BJ (cell line): ENCODE data around the gene TAF5. TPM values are rescaled to one million over a fixed set of nuclear protein-coding genes. Genes with fewer than 3 reads are reported as not detected.
"Not testable (repeated sequence)": the region's sequence is repeated elsewhere in the genome, so short reads cannot be mapped to it uniquely, and the experiment has no call there.

Experiments used
- CTCF ChIA-PET: fragments of 350-600 bp; formaldehyde crosslinking; extraction: SDS; loops from one replicate; lab custom pipeline; 2021; ENCODE audit warnings: antibody characterized with exemption, inconsistent platforms; lab: Yijun Ruan, JAX
- POLR2A ChIA-PET: fragments of 300-600 bp; sonication (Branson Sonifier 250); formaldehyde crosslinking; extraction: SDS; loops from one replicate; lab custom pipeline; 2021; ENCODE audit warnings: antibody characterized with exemption; lab: Charles Lee
- DNase-seq: peaks from one replicate; pipeline ENCODE4 v3.0.0-alpha.2; 2011; ENCODE audit warnings: low read depth
- H3K27me3 ChIP-seq: 2 replicates; pipeline ENCODE4 v1.6.0; 2011; ENCODE audit warnings: low read length; ENCODE audit not compliant: control insufficient read depth, insufficient read depth
- H3K36me3 ChIP-seq: 2 replicates; pipeline ENCODE4 v1.5.1; 2011; ENCODE audit warnings: low read length; ENCODE audit not compliant: control insufficient read depth, insufficient read depth
- H3K4me3 ChIP-seq: 2 replicates; pipeline ENCODE4 v1.5.1; 2011; ENCODE audit warnings: low read depth, mild to moderate bottlenecking, control low read depth, low read length
- polyA plus RNA-seq: library from polyadenylated mRNA; depleted of rRNA; stranded (reverse); fragments of >200 nt; gene quantifications from 2 replicates; pipeline ENCODE4 v1.2.3, GENCODE V29; 2011
- TF ChIP-seq, protein P1 (sequence below): IDR thresholded peaks from 2 replicates; pipeline ENCODE4 v1.5.1; 2011; ENCODE audit warnings: low read depth, mild to moderate bottlenecking, control low read depth, inconsistent platforms, low read length, moderate library complexity; ENCODE audit not compliant: insufficient read depth

TAF5 gene
- polyA plus RNA-seq, 1 experiment = 1.5 TPM

DNA sequence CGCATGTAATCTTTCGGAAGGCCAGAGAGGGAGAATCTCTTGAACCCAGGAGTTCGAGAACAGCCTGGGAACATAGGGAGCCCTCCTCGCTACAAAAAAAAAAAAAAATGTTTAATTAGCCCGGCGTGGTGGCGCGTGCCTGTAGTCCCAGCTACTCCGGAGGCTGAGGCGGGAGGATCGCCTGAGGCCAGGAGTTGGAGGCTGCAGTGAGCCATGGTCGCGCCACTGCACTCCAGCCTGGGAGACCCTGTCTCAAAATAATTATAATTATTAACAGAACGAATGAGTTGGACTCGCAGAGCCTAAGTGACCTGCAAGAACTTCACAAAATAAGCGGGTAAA is 17.6 kb upstream of the TAF5 start:
- ChIA-PET CTCF (interaction anchor here (2.0 kb wide), 1 partner anchor 16 kb away, joined by 12 read pairs; no protein-coding TSS in a partner anchor), POLR2A (no interaction called here)
- Histone ChIP-seq H3K27me3 (no peaks in the 10 kb centered on the region), H3K4me3 (peak overlapping the region; percentile 74), H3K36me3 (peaks cover 2% of the 10 kb centered on the region)
- no peak for DNase-seq
- TF ChIP-seq, protein P1, sequence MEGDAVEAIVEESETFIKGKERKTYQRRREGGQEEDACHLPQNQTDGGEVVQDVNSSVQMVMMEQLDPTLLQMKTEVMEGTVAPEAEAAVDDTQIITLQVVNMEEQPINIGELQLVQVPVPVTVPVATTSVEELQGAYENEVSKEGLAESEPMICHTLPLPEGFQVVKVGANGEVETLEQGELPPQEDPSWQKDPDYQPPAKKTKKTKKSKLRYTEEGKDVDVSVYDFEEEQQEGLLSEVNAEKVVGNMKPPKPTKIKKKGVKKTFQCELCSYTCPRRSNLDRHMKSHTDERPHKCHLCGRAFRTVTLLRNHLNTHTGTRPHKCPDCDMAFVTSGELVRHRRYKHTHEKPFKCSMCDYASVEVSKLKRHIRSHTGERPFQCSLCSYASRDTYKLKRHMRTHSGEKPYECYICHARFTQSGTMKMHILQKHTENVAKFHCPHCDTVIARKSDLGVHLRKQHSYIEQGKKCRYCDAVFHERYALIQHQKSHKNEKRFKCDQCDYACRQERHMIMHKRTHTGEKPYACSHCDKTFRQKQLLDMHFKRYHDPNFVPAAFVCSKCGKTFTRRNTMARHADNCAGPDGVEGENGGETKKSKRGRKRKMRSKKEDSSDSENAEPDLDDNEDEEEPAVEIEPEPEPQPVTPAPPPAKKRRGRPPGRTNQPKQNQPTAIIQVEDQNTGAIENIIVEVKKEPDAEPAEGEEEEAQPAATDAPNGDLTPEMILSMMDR = no peak

DNA sequence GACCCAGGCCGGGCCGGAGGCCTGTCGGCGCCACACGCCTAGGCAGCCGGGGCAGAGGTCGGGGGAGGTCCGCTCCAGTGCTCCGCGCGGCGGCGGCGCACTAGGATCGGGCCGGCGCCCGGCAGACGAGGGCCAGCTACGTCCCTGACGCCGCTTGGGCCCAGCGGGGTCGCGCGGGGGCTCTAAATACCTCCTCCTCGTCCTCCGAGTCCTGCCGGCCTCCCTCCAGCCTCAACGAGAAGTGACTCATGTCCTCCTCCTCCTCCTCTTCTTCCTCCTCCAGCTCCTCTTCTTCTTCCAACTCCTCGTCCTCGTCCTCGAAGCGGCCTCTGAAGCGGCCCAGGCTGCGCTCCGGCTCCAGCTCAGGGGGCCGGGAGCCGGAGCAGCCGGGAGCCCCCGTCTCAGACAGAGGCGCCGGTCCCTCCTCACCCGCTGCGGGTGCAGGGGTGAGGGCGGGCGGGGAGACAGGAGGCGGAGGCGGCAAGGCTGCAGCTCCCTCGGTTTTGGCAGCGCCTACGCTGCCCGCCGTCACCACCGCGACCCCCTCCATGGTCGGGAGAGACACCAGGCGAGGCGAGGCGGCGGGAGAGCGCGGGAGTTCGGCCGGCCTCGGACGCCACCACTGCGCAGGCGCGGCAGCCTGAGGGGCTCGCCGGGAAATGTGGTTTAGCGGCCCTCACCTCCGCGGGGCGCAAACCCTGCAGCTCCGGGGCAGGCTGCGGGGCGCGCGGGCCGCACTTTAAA is 17.1 kb upstream of the TAF5 start, which contains the start of gene PCGF6:
PCGF6 (minus strand) TSS at position 624 of the 744 bp plus-strand sequence; CDS start at position 550, 74 bp downstream.
- no peaks in the 10 kb centered on the region for H3K27me3 ChIP-seq
- no peak for DNase-seq
- no peaks in the 10 kb centered on the region for H3K36me3 ChIP-seq
- CTCF ChIA-PET = interaction anchor here (0.9 to 2.0 kb wide), 2 partner anchors 17 to 138 kb away, joined by 4 to 12 read pairs; no protein-coding TSS in a partner anchor
- H3K4me3 ChIP-seq = peak within 1 kb of the TSS; percentile 74
- TF ChIP-seq, protein P1 = peak; percentile 19; the same call in 1 of the 2 replicates
- POLR2A ChIA-PET = interaction anchor here (0.5 kb wide), 1 partner anchor 222 kb away, joined by 6 read pairs; no protein-coding TSS in a partner anchor

DNA sequence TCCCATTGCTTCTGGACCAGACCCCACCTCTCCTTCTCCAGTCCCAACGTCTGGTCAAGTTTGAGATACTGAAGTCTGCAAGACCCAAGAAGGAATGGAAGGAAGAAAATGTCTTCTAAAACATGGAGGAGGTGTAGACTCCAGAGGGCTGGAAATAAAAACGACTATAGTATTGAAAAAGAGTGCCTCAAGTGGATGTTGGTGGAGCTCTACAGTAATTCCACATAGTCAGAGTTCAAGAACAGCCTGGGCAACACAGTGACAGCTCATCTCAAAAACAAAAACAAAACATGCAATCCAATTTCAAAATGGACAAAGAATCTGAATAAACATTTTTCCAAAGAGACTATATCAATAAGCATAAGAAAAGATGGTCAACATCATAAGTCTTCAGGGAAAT is 14.5 kb upstream of the TAF5 start:
- TF ChIP-seq, protein P1 = no peak
- no peak for DNase-seq
- POLR2A ChIA-PET = no interaction called here
- CTCF ChIA-PET = no interaction called here
- Histone ChIP-seq H3K36me3 (no peaks in the 10 kb centered on the region), H3K4me3 (no peak overlapping the region), H3K27me3 (no peaks in the 10 kb centered on the region)

DNA sequence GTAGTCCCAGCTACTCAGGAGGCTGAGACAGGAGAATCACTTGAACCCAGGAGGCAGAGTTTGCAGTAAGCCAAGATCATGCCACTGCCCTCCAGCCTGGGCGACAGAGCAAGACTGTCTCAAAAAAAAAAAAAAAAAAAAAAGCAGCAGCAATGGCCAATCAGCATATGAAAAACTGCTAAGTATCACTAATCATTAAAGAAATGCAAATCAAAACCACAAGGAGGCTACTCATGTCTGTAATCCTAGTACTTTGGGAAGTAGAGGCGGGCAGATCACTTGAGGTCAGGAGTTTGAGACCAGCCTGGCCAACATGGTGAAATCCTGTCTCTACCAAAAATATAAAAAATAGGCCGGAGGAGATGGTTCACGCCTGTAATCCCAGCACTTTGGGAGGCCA is 13.2 kb upstream of the TAF5 start:
- H3K4me3 ChIP-seq, H3K36me3 ChIP-seq, POLR2A ChIA-PET, H3K27me3 ChIP-seq, CTCF ChIA-PET, DNase-seq: not testable (repeated sequence)

DNA sequence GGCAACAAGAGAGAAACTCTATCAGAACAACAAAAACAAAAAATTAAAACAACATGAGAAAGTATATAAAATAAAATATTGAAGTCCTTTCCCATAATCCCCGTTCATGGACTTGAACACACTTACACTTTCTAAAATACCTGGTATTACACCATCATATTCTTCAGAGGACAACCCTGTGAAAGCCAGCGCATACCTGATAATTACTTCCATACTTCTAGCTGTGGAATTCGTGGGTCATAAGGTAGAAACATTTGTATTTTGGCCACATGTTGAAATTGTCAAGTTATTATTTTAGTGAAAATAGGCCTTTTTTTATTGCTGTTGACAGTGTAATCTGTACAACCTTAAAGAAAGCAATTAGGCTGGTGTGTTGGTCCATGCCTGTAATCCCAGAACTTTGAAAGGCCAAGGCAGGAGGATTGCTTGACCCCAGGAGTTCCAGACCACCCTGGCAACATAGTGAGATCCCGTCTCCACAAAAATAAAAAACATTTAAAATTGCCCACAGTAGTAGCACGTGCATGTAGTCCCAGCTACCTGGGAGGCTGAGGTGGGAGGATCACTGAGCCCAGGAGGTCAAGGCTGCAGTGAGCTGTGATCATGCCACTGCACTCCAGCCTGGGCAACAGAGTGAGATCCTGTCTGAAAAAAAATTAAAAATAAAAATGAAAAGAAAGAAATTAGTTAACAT is 11.7 kb upstream of the TAF5 start:
- Histone ChIP-seq H3K36me3 (no peaks in the 10 kb centered on the region), H3K4me3 (no peak overlapping the region), H3K27me3 (no peaks in the 10 kb centered on the region)
- DNase-seq = no peak
- TF ChIP-seq, protein P1 = no peak
- ChIA-PET POLR2A (no interaction called here), CTCF (interaction anchor here (0.7 kb wide), 1 partner anchor 12 kb away, joined by 3 read pairs; the partner anchor contains the start of gene TAF5)

DNA sequence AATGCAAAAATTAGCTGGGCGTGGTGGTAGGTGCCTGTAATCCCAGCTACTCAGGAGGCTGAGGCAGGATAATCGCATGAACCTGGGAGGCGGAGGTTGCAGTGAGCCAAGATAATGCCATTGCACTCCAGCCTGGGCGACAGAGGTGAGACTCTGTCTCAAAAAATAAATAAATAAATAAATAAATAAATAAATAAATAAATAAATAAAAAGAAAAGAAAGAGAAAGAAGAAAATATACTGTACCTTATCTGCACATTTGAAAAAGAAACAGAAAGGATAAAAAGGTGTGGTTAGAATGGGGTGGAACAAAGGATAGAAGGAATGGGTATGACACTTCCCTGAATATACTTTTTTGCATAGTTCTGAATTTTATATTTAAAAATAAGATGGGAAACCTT is 8.3 kb upstream of the TAF5 start:
- H3K36me3 ChIP-seq, DNase-seq, POLR2A ChIA-PET, H3K27me3 ChIP-seq, H3K4me3 ChIP-seq, CTCF ChIA-PET: not testable (repeated sequence)

DNA sequence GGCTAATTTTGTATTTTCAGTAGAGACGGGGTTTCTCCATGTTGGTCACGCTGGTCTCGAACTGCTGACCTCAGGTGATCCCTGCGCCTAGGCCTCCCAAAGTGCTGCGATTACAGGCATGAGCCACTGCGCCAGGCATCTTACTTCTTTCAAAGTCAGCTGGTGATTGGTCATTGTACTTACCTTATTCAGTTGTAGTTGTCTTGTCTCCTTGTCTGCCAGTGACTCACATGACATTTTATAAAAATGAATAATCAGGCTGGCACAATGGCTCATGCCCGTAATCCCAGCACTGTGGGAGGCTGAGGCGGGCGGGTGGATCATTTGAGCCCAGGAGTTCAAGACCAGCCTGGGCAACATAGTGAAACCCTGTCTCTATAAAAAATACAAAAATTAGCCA is 7.0 kb upstream of the TAF5 start:
- DNase-seq, H3K4me3 ChIP-seq, POLR2A ChIA-PET, CTCF ChIA-PET, H3K27me3 ChIP-seq, H3K36me3 ChIP-seq: not testable (repeated sequence)
